SHP77 treated with DMSO at 0.1 percent for 48 hours (cell line): ENCODE measurements around the gene GAPDH.
"Not testable (repeated sequence)": the region's sequence is repeated elsewhere in the genome, so short reads cannot be mapped to it uniquely, and the experiment has no call there.

Experiments used
- DNase-seq: peaks from one replicate; lab custom pipeline; 2025; lab: John Stamatoyannopoulos, UW

The GAPDH gene

GRCh38 chr12:6546016-6546415, 11.7 kb downstream of the GAPDH start:
- no peak for DNase-seq

- no peak for DNase-seq
These were observed 13.2 kb downstream of the GAPDH start for GRCh38 chr12:6547566-6547965.

- DNase-seq, result no peak
These were observed 13.7 kb downstream of the GAPDH start for GRCh38 chr12:6547987-6548386.

- no peak for DNase-seq
These were observed 14.2 kb downstream of the GAPDH start for GRCh38 chr12:6548556-6548955.

GRCh38 chr12:6548966-6549683, 14.8 kb downstream of the GAPDH start:
- DNase-seq, result no peak

GRCh38 chr12:6549684-6550151, 15.4 kb downstream of the GAPDH start:
- no peak for DNase-seq

- no peak for DNase-seq
These were observed 16.2 kb downstream of the GAPDH start for GRCh38 chr12:6550294-6551062.

GRCh38 chr12:6551063-6551461, 16.7 kb downstream of the GAPDH start:
- DNase-seq, result no peak

GRCh38 chr12:6551496-6552139, 17.3 kb downstream of the GAPDH start:
- DNase-seq, result no peak

GRCh38 chr12:6552140-6552551, 17.8 kb downstream of the GAPDH start:
- no peak for DNase-seq

- DNase-seq, result no peak
These were observed 18.9 kb downstream of the GAPDH start for GRCh38 chr12:6553051-6553868.

- DNase-seq, result no peak
These were observed 20.1 kb downstream of the GAPDH start for GRCh38 chr12:6554168-6555017.

- no peak for DNase-seq
These were observed 20.8 kb downstream of the GAPDH start for GRCh38 chr12:6555018-6555691.

- not testable (repeated sequence) for DNase-seq
These were observed 22.1 kb downstream of the GAPDH start for GRCh38 chr12:6556496-6556817.

- DNase-seq, result no peak
These were observed 22.5 kb downstream of the GAPDH start for GRCh38 chr12:6556857-6557256.

GRCh38 chr12:6558014-6558760, 23.9 kb downstream of the GAPDH start:
- DNase-seq, result not testable (repeated sequence)

- DNase-seq, result no peak
These were observed 25.2 kb downstream of the GAPDH start for GRCh38 chr12:6559500-6559899.

- no peak for DNase-seq
These were observed 26.3 kb downstream of the GAPDH start for GRCh38 chr12:6560501-6561205.

- DNase-seq, result no peak
These were observed 28.6 kb downstream of the GAPDH start for GRCh38 chr12:6562881-6563280.
